OCI-LY3 (cell line): Measurements from ENCODE around the gene NANOS2.

Experiments used
- EZH2phosphoT487 ChIP-seq: fragments of 200-600 bp; shearing (Covaris generic); IDR thresholded peaks from 2 replicates; pipeline ENCODE4 v1.6.1; 2018; ENCODE audit warnings: antibody characterized with exemption, mixed run types, low read depth
- TF ChIP-seq, protein P1 (sequence below): fragments of 200-600, 300-600 bp; sonication (generic); IDR thresholded peaks from 2 replicates; pipeline ENCODE4 v1.5.1; 2014; ENCODE audit warnings: antibody characterized with exemption, low read length, low read depth

DNA sequence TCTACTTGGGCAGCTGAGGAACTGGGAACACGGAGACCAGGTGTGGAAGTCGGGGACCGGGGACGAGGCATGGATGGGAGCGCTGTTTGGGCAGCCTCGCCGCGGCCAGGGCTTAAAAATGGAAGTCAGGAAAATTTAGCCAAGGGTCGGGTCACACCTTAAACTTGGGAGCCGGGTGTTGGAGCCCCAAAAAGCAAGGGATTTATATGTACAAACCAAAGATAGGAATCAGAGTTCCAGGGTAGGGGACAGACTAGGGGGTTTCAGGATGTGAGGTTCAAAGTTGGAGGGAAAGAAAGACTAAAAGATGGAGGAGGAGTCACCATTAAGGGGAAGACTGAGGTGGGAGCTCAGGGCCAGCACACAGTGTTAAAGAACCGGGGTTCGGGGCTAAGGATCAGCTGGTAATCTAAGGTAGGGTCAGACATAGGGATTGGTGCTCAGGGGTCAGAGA, 49.9 kb downstream of the NANOS2 start:
- TF ChIP-seq, protein P1, sequence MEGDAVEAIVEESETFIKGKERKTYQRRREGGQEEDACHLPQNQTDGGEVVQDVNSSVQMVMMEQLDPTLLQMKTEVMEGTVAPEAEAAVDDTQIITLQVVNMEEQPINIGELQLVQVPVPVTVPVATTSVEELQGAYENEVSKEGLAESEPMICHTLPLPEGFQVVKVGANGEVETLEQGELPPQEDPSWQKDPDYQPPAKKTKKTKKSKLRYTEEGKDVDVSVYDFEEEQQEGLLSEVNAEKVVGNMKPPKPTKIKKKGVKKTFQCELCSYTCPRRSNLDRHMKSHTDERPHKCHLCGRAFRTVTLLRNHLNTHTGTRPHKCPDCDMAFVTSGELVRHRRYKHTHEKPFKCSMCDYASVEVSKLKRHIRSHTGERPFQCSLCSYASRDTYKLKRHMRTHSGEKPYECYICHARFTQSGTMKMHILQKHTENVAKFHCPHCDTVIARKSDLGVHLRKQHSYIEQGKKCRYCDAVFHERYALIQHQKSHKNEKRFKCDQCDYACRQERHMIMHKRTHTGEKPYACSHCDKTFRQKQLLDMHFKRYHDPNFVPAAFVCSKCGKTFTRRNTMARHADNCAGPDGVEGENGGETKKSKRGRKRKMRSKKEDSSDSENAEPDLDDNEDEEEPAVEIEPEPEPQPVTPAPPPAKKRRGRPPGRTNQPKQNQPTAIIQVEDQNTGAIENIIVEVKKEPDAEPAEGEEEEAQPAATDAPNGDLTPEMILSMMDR = no peak
- TF ChIP-seq EZH2phosphoT487 = no peak
